Adrenal gland (tissue), 5 donors: ENCODE results near the gene MAPK4.

Experiments
- CTCF ChIP-seq, 6 experiments: fragments of 450-650 bp in 4 of 6; fragments of 200-600 bp in 2 of 6; sonication (generic) in 1 of 6; IDR thresholded peaks; 1 replicate in 5 of 6; 2 replicates in 1 of 6; pipeline versions ENCODE4 v1.5.1 to v1.8.0; 2016 to 2021; ENCODE audit warnings: antibody characterized with exemption in 6 of 6, mild to moderate bottlenecking in 2 of 6, moderate library complexity in 1 of 6
- POLR2A ChIP-seq, 2 donors: fragments of 450-650 bp; IDR thresholded peaks; one replicate each; pipeline ENCODE4 v1.6.1; 2017; ENCODE audit warnings: antibody characterized with exemption in 2 of 2, mild to moderate bottlenecking in 2 of 2, moderate library complexity in 1 of 2
- donor health status: DM: no; HTN: no; CAD: no.

- TF ChIP-seq POLR2A (IDR thresholded peaks at IDR 0.05), result no peak
- no peak for TF ChIP-seq CTCF (IDR thresholded peaks at IDR 0.05)
Measured at GRCh38 chr18:50558948-50559751, 737 bp upstream of the MAPK4 start.
